ENCODE results near the gene REXO4. TPM values are rescaled to one million over a fixed set of nuclear protein-coding genes. Genes with fewer than 3 reads are reported as not detected.
A peak's percentile ranks its signal among the peaks of the same experiment; 100 is the strongest.

Gene REXO4
- total and polyA plus RNA-seq, 9 of the 15 experiments (the other 6 are each of a cell fraction or from before 2014, with no cell fraction given) = 3.4 to 72.9 (median 31.1) TPM

DNA sequence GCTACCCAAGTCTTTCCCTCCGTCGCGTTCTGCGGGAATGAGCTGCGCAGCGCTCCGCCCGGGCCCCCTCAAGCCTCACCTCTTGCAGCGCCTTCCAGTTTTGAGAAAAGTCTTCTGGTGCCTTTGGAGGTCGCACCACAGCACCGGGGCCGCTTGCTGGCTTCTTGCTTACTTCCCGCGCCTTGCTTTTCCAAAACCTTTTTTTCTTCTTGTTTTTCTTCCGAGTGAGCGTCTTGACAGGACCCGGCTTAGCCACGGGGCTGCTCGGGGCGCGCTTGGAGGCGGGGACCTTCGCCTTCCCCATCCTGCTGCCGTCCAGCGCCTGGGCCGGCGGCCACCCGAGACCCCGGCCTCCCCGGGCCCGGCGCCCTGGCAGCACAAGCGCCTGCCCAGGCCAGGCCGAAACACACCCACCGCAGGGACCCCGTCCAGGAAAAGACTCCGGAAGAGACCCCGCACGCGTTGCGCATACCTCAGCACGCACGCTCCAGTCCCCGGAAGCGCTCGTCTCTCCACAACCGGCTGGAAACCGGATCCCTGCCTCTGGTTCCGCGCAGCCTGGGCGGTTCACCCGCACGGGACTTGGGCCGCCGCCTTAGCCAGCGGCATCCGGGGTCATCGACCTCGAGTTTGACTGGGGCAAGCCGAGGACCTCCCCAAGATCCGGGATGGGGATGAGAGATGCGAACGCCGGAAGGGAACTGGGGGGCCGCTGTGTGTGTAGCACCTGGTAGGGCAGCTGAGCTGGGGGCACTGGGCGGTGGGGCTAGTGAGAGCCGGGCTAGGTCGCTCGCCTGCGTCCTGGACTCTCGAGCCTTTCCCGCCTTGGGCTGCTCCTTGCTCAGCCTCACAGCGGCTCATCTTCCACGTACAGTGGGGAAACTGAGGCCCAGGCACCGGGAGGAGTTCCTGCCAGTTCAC, at the start of gene REXO4 (continued):
- TF ChIP-seq CREB3 (tag; conservative IDR thresholded peaks at IDR 0.05; ENCODE audit: low read depth) (peak; percentile 73; the same call in 1 of the 2 replicates), ZNF24 (IDR thresholded peaks at IDR 0.05) (peak; percentile 53; the same call in 1 of the 2 replicates), SFPQ (IDR thresholded peaks at IDR 0.05; ENCODE audit: low read depth, low read length) (no peak), LCOR (CRISPR knock-in tag; IDR thresholded peaks at IDR 0.05) (peak; percentile 95), ZNF239 (CRISPR knock-in tag; IDR thresholded peaks at IDR 0.05) (0 out of 2 replicates have a peak, but pooled peaks have one; percentile 26), ETV6 (IDR thresholded peaks at IDR 0.05; ENCODE audit: borderline replicate concordance in 1 of 2, low read depth in 2 of 2, low read length in 1 of 2) (no peak), ETV6 (CRISPR knock-in tag; IDR thresholded peaks at IDR 0.05; ENCODE audit: borderline replicate concordance) (no peak), ZNF77 (CRISPR knock-in tag; IDR thresholded peaks at IDR 0.05) (no peak), ESRRB (CRISPR knock-in tag; IDR thresholded peaks at IDR 0.05; ENCODE audit: borderline replicate concordance) (no peak), ILF3 (IDR thresholded peaks at IDR 0.05; ENCODE audit: borderline replicate concordance) (no peak; the same call in 1 of the 2 replicates), ZNF766 (CRISPR knock-in tag; conservative IDR thresholded peaks at IDR 0.05) (no peak), USF1 (CRISPR knock-in tag; IDR thresholded peaks at IDR 0.05) (no peak), KHSRP (IDR thresholded peaks at IDR 0.05) (no peak), ZNF695 (CRISPR knock-in tag; IDR thresholded peaks at IDR 0.05) (no peak), ZNF184 (CRISPR knock-in tag; IDR thresholded peaks at IDR 0.05) (no peak), CBX1 (IDR thresholded peaks at IDR 0.05; ENCODE audit: low read depth) (peak; percentile 21; the same call in 1 of the 2 replicates), HCFC1 (IDR thresholded peaks at IDR 0.05; ENCODE audit: low read depth, low read length) (peak; percentile 85), TBL1XR1 (IDR thresholded peaks at IDR 0.05; ENCODE audit: low read length in 2 of 2) (no peak; a peak in 1 of 4 replicates), SETDB1 (IDR thresholded peaks at IDR 0.05; ENCODE audit: low read length) (no peak), HNRNPK (IDR thresholded peaks at IDR 0.05; ENCODE audit: low read depth, low read length, poor library complexity, severe bottlenecking) (no peak), ZNF324 (CRISPR knock-in tag; IDR thresholded peaks at IDR 0.05) (no peak), SMARCE1 (IDR thresholded peaks at IDR 0.05) (no peak), MEF2A (IDR thresholded peaks at IDR 0.05; ENCODE audit: control insufficient read depth, low read depth, low read length) (no peak)
- TF ChIP-seq, protein P1, sequence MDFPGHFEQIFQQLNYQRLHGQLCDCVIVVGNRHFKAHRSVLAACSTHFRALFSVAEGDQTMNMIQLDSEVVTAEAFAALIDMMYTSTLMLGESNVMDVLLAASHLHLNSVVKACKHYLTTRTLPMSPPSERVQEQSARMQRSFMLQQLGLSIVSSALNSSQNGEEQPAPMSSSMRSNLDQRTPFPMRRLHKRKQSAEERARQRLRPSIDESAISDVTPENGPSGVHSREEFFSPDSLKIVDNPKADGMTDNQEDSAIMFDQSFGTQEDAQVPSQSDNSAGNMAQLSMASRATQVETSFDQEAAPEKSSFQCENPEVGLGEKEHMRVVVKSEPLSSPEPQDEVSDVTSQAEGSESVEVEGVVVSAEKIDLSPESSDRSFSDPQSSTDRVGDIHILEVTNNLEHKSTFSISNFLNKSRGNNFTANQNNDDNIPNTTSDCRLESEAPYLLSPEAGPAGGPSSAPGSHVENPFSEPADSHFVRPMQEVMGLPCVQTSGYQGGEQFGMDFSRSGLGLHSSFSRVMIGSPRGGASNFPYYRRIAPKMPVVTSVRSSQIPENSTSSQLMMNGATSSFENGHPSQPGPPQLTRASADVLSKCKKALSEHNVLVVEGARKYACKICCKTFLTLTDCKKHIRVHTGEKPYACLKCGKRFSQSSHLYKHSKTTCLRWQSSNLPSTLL (IDR thresholded peaks at IDR 0.05) = no peak
